ENCODE measurements around the gene METTL8. TPM values are rescaled to one million over a fixed set of nuclear protein-coding genes. Genes with fewer than 3 reads are reported as not detected.

The METTL8 gene
- total RNA-seq, 2 experiments from 2014 or later = 43.4 to 44.8 TPM

GRCh38 chr2:171310889-171311288 lies 122.9 kb downstream of the METTL8 start:
- Mint-ChIP-seq H3K4me1 (ENCODE audit: low read depth) (peaks cover 4% of the 10 kb centered on the region), H3K9me3 (peaks cover 21% of the 10 kb centered on the region), H3K27me3 (no peaks in the 10 kb centered on the region), H3K27ac (no peak overlapping the region), H3K36me3 (ENCODE audit: low read depth) (peaks cover 31% of the 10 kb centered on the region), H3K4me3 (no peak overlapping the region)
- POLR2A ChIA-PET = no interaction called here
- DNase-seq (no peak), ATAC-seq (no peak)
- intact Hi-C loops (cut with micrococcal nuclease) = no loop called here
- no peak for TF ChIP-seq CTCF (IDR thresholded peaks at IDR 0.05)
- CTCF ChIA-PET = no interaction called here

GRCh38 chr2:171309455-171310286 lies 124.1 kb downstream of the METTL8 start:
- peaks cover 4% of the 10 kb centered on the region for H3K4me1 Mint-ChIP-seq (ENCODE audit: low read depth)
- no peak overlapping the region for H3K4me3 Mint-ChIP-seq
- H3K27ac Mint-ChIP-seq = no peak overlapping the region
- ATAC-seq (no peak), DNase-seq (no peak)
- ChIA-PET CTCF (no interaction called here), POLR2A (interaction anchor here (1.2 kb wide), 1 partner anchor 129 kb away, joined by 3 read pairs; no protein-coding TSS in a partner anchor)
- H3K27me3 Mint-ChIP-seq = no peaks in the 10 kb centered on the region
- intact Hi-C loops (cut with micrococcal nuclease) = no loop called here
- peaks cover 31% of the 10 kb centered on the region for H3K36me3 Mint-ChIP-seq (ENCODE audit: low read depth)
- H3K9me3 Mint-ChIP-seq = peaks cover 21% of the 10 kb centered on the region
- TF ChIP-seq CTCF (IDR thresholded peaks at IDR 0.05) = no peak

- Mint-ChIP-seq H3K27me3 (no peaks in the 10 kb centered on the region), H3K4me3 (no peak overlapping the region), H3K9me3 (peaks cover 17% of the 10 kb centered on the region), H3K27ac (no peak overlapping the region), H3K4me1 (ENCODE audit: low read depth) (no peaks in the 10 kb centered on the region), H3K36me3 (ENCODE audit: low read depth) (peaks cover 25% of the 10 kb centered on the region)
- DNase-seq = no peak
- CTCF ChIA-PET = no interaction called here
- POLR2A ChIA-PET = interaction anchor here (0.8 to 1.2 kb wide), 2 partner anchors 11 to 130 kb away, joined by 3 read pairs; no protein-coding TSS in a partner anchor
- ATAC-seq = no peak
- intact Hi-C loops (cut with micrococcal nuclease) = no loop called here
- TF ChIP-seq CTCF (IDR thresholded peaks at IDR 0.05) = no peak
These were observed 125.3 kb downstream of the METTL8 start for GRCh38 chr2:171308280-171309054.

GRCh38 chr2:171307560-171307959 lies 126.2 kb downstream of the METTL8 start:
- no peaks in the 10 kb centered on the region for H3K27me3 Mint-ChIP-seq
- peaks cover 22% of the 10 kb centered on the region for H3K36me3 Mint-ChIP-seq (ENCODE audit: low read depth)
- H3K9me3 Mint-ChIP-seq = peaks cover 15% of the 10 kb centered on the region
- no peak for DNase-seq
- no peak overlapping the region for H3K27ac Mint-ChIP-seq
- ATAC-seq = no peak
- POLR2A ChIA-PET = interaction anchor here (0.8 kb wide), 1 partner anchor 10 kb away, joined by 3 read pairs; no protein-coding TSS in a partner anchor
- H3K4me3 Mint-ChIP-seq = no peak overlapping the region
- no peak for TF ChIP-seq CTCF (IDR thresholded peaks at IDR 0.05)
- CTCF ChIA-PET = no interaction called here
- intact Hi-C loops (cut with micrococcal nuclease) = no loop called here
- no peaks in the 10 kb centered on the region for H3K4me1 Mint-ChIP-seq (ENCODE audit: low read depth)
